ENCODE measurements around the gene SYNPO2. TPM values are rescaled to one million over a fixed set of nuclear protein-coding genes. Genes with fewer than 3 reads are reported as not detected.

The SYNPO2 gene
- total and polyA plus RNA-seq, 2 of the 8 experiments (the other 6 are each of a cell fraction or from before 2014, with no cell fraction given): 0.50 to 4.2 TPM

DNA sequence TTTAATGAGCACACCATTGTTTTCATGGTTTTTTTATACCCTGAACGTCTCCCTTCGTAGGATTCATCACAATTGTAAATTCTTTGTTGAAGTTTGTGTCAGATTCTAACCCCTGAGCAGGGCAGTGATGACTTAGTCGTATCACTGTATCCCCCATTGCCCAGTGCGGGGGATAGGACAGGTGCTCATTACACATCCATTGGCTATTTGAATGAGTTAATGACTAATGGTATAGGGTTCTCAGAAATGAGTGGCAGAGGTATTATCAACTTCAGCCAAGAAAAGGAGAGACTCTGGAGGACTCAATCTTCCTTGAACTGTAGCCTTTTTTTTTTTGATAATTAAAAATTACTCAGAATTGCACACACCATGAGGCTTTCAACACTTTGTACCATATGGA is 64.6 kb downstream of the SYNPO2 start:
- Histone ChIP-seq H3K27ac (ENCODE audit: low read depth, low read length) (no peak overlapping the region), H3K79me2 (ENCODE audit: control insufficient read depth in 1 of 2, insufficient read depth in 2 of 2, low read length in 2 of 2) (no peaks in the 10 kb centered on the region)
- WGBS, 2 experiments (ENCODE audit: extremely low coverage in 1 of 2, insufficient coverage in 1 of 2, insufficient read length in 1 of 2, insufficient replicate concordance in 2 of 2, low coverage in 1 of 2, low lambda C conversion rate in 2 of 2, missing lambda C conversion rate in 1 of 2): 62% methylated on average over 4 of the region's 4 CpGs; no CpG with 5 or more reads in 1 of the 2 experiments
- no peak for TF ChIP-seq SRF (IDR thresholded peaks at IDR 0.05; ENCODE audit: low read depth, low read length)
- TF ChIP-seq, protein P1, sequence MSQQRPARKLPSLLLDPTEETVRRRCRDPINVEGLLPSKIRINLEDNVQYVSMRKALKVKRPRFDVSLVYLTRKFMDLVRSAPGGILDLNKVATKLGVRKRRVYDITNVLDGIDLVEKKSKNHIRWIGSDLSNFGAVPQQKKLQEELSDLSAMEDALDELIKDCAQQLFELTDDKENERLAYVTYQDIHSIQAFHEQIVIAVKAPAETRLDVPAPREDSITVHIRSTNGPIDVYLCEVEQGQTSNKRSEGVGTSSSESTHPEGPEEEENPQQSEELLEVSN (IDR thresholded peaks at IDR 0.05): no peak
- TF ChIP-seq TBP (IDR thresholded peaks at IDR 0.05; ENCODE audit: low read depth, low read length): no peak
- TF ChIP-seq TAF1 (IDR thresholded peaks at IDR 0.05; ENCODE audit: low read depth, low read length): no peak
- TF ChIP-seq CEBPB (IDR thresholded peaks at IDR 0.05; ENCODE audit: low read depth, low read length): no peak
- no peak for TF ChIP-seq EZH2 (IDR thresholded peaks at IDR 0.05; ENCODE audit: low read depth, low read length, severe bottlenecking)
- TF ChIP-seq, protein P2, sequence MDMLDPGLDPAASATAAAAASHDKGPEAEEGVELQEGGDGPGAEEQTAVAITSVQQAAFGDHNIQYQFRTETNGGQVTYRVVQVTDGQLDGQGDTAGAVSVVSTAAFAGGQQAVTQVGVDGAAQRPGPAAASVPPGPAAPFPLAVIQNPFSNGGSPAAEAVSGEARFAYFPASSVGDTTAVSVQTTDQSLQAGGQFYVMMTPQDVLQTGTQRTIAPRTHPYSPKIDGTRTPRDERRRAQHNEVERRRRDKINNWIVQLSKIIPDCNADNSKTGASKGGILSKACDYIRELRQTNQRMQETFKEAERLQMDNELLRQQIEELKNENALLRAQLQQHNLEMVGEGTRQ (IDR thresholded peaks at IDR 0.05; ENCODE audit: low read length): no peak
- TF ChIP-seq BCL11A (IDR thresholded peaks at IDR 0.05; ENCODE audit: low read depth in 2 of 2, low read length in 2 of 2): no peak
- TF ChIP-seq EP300 (IDR thresholded peaks at IDR 0.05; ENCODE audit: borderline replicate concordance in 1 of 2, low read depth in 2 of 2, low read length in 2 of 2): no peak
- TF ChIP-seq, protein P3, sequence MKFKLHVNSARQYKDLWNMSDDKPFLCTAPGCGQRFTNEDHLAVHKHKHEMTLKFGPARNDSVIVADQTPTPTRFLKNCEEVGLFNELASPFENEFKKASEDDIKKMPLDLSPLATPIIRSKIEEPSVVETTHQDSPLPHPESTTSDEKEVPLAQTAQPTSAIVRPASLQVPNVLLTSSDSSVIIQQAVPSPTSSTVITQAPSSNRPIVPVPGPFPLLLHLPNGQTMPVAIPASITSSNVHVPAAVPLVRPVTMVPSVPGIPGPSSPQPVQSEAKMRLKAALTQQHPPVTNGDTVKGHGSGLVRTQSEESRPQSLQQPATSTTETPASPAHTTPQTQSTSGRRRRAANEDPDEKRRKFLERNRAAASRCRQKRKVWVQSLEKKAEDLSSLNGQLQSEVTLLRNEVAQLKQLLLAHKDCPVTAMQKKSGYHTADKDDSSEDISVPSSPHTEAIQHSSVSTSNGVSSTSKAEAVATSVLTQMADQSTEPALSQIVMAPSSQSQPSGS (IDR thresholded peaks at IDR 0.05; ENCODE audit: low read length): no peak
- TF ChIP-seq ZNF274 (IDR thresholded peaks at IDR 0.05; ENCODE audit: borderline replicate concordance, extremely low read depth, low read length): no peak

More for the DNA sequence above, 64.6 kb downstream of the SYNPO2 start:
- no peak overlapping the region for H4K8ac ChIP-seq (ENCODE audit: extremely low read depth, insufficient read depth, low read length)
- no peak overlapping the region for H3K9ac ChIP-seq (replicated peaks in 1 of 4; ENCODE audit: extremely low read depth in 1 of 4, low read depth in 3 of 4, low read length in 3 of 4)
- no peak overlapping the region for H3K14ac ChIP-seq (ENCODE audit: insufficient read length)
- H3K9me3 ChIP-seq (ENCODE audit: insufficient read depth in 2 of 2, low read depth in 1 of 2, low read length in 1 of 2): no peaks in the 10 kb centered on the region
- H3K18ac ChIP-seq (ENCODE audit: extremely low read depth, low read length): no peak overlapping the region
- ChIA-PET POLR2A (ENCODE audit: partially characterized antibody) (no interaction called here), CTCF (ENCODE audit: partially characterized antibody) (interaction anchor here (0.9 to 1.5 kb wide), 3 partner anchors 9 to 181 kb away, joined by 3 to 4 read pairs (median 4); no protein-coding TSS in a partner anchor)
- no peaks in the 10 kb centered on the region for H4K20me1 ChIP-seq (replicated peaks in 1 of 2; ENCODE audit: control insufficient read depth in 1 of 2, insufficient read depth in 2 of 2, low read length in 2 of 2)
- no peak overlapping the region for H2BK20ac ChIP-seq (ENCODE audit: low read length)
- no peak overlapping the region for H2AFZ ChIP-seq (ENCODE audit: low read length)
- no peaks in the 10 kb centered on the region for H3K79me1 ChIP-seq (ENCODE audit: low read depth, low read length)
- H4K5ac ChIP-seq (ENCODE audit: insufficient read length, low read depth, low read length): no peak overlapping the region
- H4K91ac ChIP-seq (replicated peaks; ENCODE audit: insufficient read length, low read length): no peak overlapping the region
- H3K23ac ChIP-seq (ENCODE audit: insufficient read length): no peak overlapping the region
- no peak overlapping the region for H2BK120ac ChIP-seq (replicated peaks; ENCODE audit: low read depth, low read length)
- H3K56ac ChIP-seq (replicated peaks; ENCODE audit: insufficient read length, low read depth, low read length): no peak overlapping the region
- H3K36me3 ChIP-seq (ENCODE audit: control insufficient read depth in 2 of 4, insufficient read depth in 4 of 4, low read length in 3 of 4): no peaks in the 10 kb centered on the region
- no peak overlapping the region for H3K4me3 ChIP-seq (ENCODE audit: extremely low read depth in 1 of 4, insufficient read depth in 2 of 4, low read depth in 3 of 4, low read length in 4 of 4)
- H2BK12ac ChIP-seq (ENCODE audit: low read depth, low read length): no peak overlapping the region
- no peak overlapping the region for H3K4me2 ChIP-seq (ENCODE audit: insufficient read depth in 1 of 2, low read depth in 2 of 2, low read length in 2 of 2)
- FAIRE-seq (no peak), DNase-seq (ENCODE audit: low read depth in 1 of 2, low spot score in 2 of 2) (no peak)
- H3K27me3 ChIP-seq (replicated peaks in 1 of 4; ENCODE audit: control insufficient read depth in 3 of 4, extremely low read depth in 1 of 4, insufficient read depth in 3 of 4, low read length in 3 of 4): no peaks in the 10 kb centered on the region
- no peak overlapping the region for H2BK5ac ChIP-seq (ENCODE audit: low read depth, low read length)
- no peak overlapping the region for H2AK5ac ChIP-seq (ENCODE audit: low read depth, low read length)
- H2BK15ac ChIP-seq (ENCODE audit: low read length): no peak overlapping the region
- H3K23me2 ChIP-seq (ENCODE audit: low read depth, low read length): no peaks in the 10 kb centered on the region
- no peaks in the 10 kb centered on the region; a peak in 1 of 7 replicates for H3K4me1 ChIP-seq (replicated peaks in 1 of 4; ENCODE audit: control insufficient read depth in 3 of 4, insufficient read depth in 4 of 4, low read length in 3 of 4)
- no peak overlapping the region for H3K4ac ChIP-seq (replicated peaks; ENCODE audit: insufficient read length, low read depth, low read length)

All from H1 (cell line).